Natural killer cell (primary cell): ENCODE results near the gene LLGL1. TPM values are rescaled to one million over a fixed set of nuclear protein-coding genes. Genes with fewer than 3 reads are reported as not detected.

Source experiments
- ATAC-seq, 3 donors: fragments of 150-1000 bp in 2 of 3; fragments of 200-7000 bp in 1 of 3; cut with Tn5 transposase; 1 replicate in 1 of 3; 2 replicates in 2 of 3; pipeline ENCODE4 v1.10.0; 2021; ENCODE audit warnings: mild to moderate bottlenecking in 2 of 3, moderate library complexity in 2 of 3
- DNase-seq, 2 donors: peaks; one replicate each; pipeline versions ENCODE4 v3.0.0 to v3.0.0-alpha.2; 2013 to 2021; ENCODE audit warnings: mixed read lengths in 1 of 2
- H3K27ac ChIP-seq: one replicate; pipeline ENCODE4 v1.5.1; 2013; ENCODE audit warnings: mild to moderate bottlenecking, low read length
- H3K27me3 ChIP-seq: one replicate; pipeline ENCODE4 v1.6.1; 2013; ENCODE audit warnings: low read length; ENCODE audit not compliant: control insufficient read depth, insufficient read depth
- H3K36me3 ChIP-seq: one replicate; pipeline ENCODE4 v1.6.1; 2013; ENCODE audit warnings: low read length; ENCODE audit not compliant: control insufficient read depth, insufficient read depth
- H3K4me1 ChIP-seq: one replicate; pipeline ENCODE4 v1.6.1; 2013; ENCODE audit warnings: low read length; ENCODE audit not compliant: control insufficient read depth, insufficient read depth
- H3K4me3 ChIP-seq: one replicate; pipeline ENCODE4 v1.5.1; 2013; ENCODE audit warnings: low read length
- H3K9me3 ChIP-seq: one replicate; pipeline ENCODE4 v1.6.1; 2013; ENCODE audit warnings: low read length; ENCODE audit not compliant: control insufficient read depth, insufficient read depth
- H3K27ac Mint-ChIP-seq, 2 donors: one replicate each; pipeline ENCODE4 v1.8.0; 2022; ENCODE audit warnings: mild to moderate bottlenecking in 2 of 2, mixed read lengths in 2 of 2, moderate library complexity in 1 of 2
- H3K27me3 Mint-ChIP-seq, 2 donors: one replicate each; pipeline ENCODE4 v1.8.0; 2022; ENCODE audit warnings: low read depth in 2 of 2, mixed read lengths in 2 of 2
- H3K36me3 Mint-ChIP-seq: one replicate; pipeline ENCODE4 v1.8.0; 2022; ENCODE audit warnings: mixed read lengths
- H3K4me1 Mint-ChIP-seq, 2 donors: one replicate each; pipeline ENCODE4 v1.8.0; 2022; ENCODE audit warnings: mixed read lengths in 2 of 2
- H3K4me3 Mint-ChIP-seq: one replicate; pipeline ENCODE4 v1.8.0; 2022; ENCODE audit warnings: mild to moderate bottlenecking, moderate library complexity, mixed read lengths
- H3K9me3 Mint-ChIP-seq, 2 donors: one replicate each; pipeline ENCODE4 v1.8.0; 2022; ENCODE audit warnings: mixed read lengths in 2 of 2
- WGBS: methylation state at CpG from one replicate; pipeline ENCODE4 v1.1.7; 2013; ENCODE audit warnings: missing lambda C conversion rate; ENCODE audit not compliant: insufficient coverage; 5-methylcytosine and 5-hydroxymethylcytosine counted together
- intact Hi-C: fragments of 100-400 bp; cut with micrococcal nuclease; formaldehyde crosslinking; loops from one replicate; pipeline ENCODE4 v1.14.2; 2022
- total RNA-seq, 4 donors: library from RNA; stranded (reverse); fragments of 120-200 nt in 1 of 4; gene quantifications; one replicate each; pipeline versions ENCODE4 v1.2.3 to v1.2.4, GENCODE V29; 2013 to 2022
- TF ChIP-seq, protein P1 (sequence below): fragments of 200-600 bp; IDR thresholded peaks from one replicate; pipeline ENCODE4 v1.8.0; 2022; ENCODE audit warnings: antibody characterized with exemption

The LLGL1 gene
- total RNA-seq, 3 donors from 2014 or later (not counting 1 experiment from before 2014, with no cell fraction given), result 19.7 to 26.2 (median 25.8) TPM

- no peak for ATAC-seq
- Histone ChIP-seq H3K4me3 (no peak overlapping the region), H3K27ac (no peak overlapping the region), H3K9me3 (no peaks in the 10 kb centered on the region), H3K27me3 (no peaks in the 10 kb centered on the region), H3K36me3 (peaks cover 54% of the 10 kb centered on the region), H3K4me1 (peaks cover 24% of the 10 kb centered on the region)
- DNase-seq, result no peak
- Mint-ChIP-seq H3K4me3 (no peak overlapping the region), H3K27me3 (no peaks in the 10 kb centered on the region), H3K9me3 (no peaks in the 10 kb centered on the region), H3K27ac (no peak overlapping the region), H3K4me1 (peaks cover 12 to 17% of the 10 kb centered on the region in 2 donors), H3K36me3 (no peaks in the 10 kb centered on the region)
- 96% methylated on average over 27 of the region's 27 CpGs for WGBS
- intact Hi-C loops, result no loop called here
- TF ChIP-seq, protein P1, sequence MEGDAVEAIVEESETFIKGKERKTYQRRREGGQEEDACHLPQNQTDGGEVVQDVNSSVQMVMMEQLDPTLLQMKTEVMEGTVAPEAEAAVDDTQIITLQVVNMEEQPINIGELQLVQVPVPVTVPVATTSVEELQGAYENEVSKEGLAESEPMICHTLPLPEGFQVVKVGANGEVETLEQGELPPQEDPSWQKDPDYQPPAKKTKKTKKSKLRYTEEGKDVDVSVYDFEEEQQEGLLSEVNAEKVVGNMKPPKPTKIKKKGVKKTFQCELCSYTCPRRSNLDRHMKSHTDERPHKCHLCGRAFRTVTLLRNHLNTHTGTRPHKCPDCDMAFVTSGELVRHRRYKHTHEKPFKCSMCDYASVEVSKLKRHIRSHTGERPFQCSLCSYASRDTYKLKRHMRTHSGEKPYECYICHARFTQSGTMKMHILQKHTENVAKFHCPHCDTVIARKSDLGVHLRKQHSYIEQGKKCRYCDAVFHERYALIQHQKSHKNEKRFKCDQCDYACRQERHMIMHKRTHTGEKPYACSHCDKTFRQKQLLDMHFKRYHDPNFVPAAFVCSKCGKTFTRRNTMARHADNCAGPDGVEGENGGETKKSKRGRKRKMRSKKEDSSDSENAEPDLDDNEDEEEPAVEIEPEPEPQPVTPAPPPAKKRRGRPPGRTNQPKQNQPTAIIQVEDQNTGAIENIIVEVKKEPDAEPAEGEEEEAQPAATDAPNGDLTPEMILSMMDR, result no peak
Observed at GRCh38 chr17:18253947-18254821, 28.7 kb downstream of the LLGL1 start.

GRCh38 chr17:18254888-18255649, 29.6 kb downstream of the LLGL1 start:
- peaks cover 53% of the 10 kb centered on the region for H3K36me3 ChIP-seq
- TF ChIP-seq, protein P1, result no peak
- ATAC-seq (no peak), DNase-seq (no peak)
- no peaks in the 10 kb centered on the region for H3K27me3 Mint-ChIP-seq
- no peaks in the 10 kb centered on the region for H3K36me3 Mint-ChIP-seq
- H3K9me3 Mint-ChIP-seq, result no peaks in the 10 kb centered on the region
- peaks cover 15 to 22% of the 10 kb centered on the region in 2 donors for H3K4me1 Mint-ChIP-seq
- intact Hi-C loops, result loop anchor here (5.0 kb wide), 1 partner anchor 73 kb away; the partner anchor contains the start of gene ALKBH5
- no peaks in the 10 kb centered on the region for H3K9me3 ChIP-seq
- H3K27ac Mint-ChIP-seq, result no peak overlapping the region
- no peak overlapping the region for H3K27ac ChIP-seq
- no peak overlapping the region for H3K4me3 ChIP-seq
- H3K4me3 Mint-ChIP-seq, result peak overlapping the region; percentile 17
- peaks cover 31% of the 10 kb centered on the region for H3K4me1 ChIP-seq
- 94% methylated on average over 7 of the region's 8 CpGs for WGBS
- H3K27me3 ChIP-seq, result no peaks in the 10 kb centered on the region

- intact Hi-C loops, result loop anchor here (5.0 kb wide), 1 partner anchor 74 kb away; the partner anchor contains the start of gene ALKBH5
- no peaks in the 10 kb centered on the region for H3K9me3 ChIP-seq
- H3K36me3 ChIP-seq, result peaks cover 41% of the 10 kb centered on the region
- ATAC-seq, result no peak
- no peaks in the 10 kb centered on the region for H3K27me3 ChIP-seq
- TF ChIP-seq, protein P1, result no peak
- Mint-ChIP-seq H3K27ac (peak overlapping the region in 1 of 2 donors; percentile 96), H3K9me3 (no peaks in the 10 kb centered on the region), H3K4me1 (peaks cover 17 to 25% of the 10 kb centered on the region in 2 donors), H3K27me3 (no peaks in the 10 kb centered on the region), H3K36me3 (no peaks in the 10 kb centered on the region), H3K4me3 (no peak overlapping the region)
- no peak overlapping the region for H3K27ac ChIP-seq
- H3K4me1 ChIP-seq, result peaks cover 39% of the 10 kb centered on the region
- WGBS, result 96% methylated on average over 11 of the region's 11 CpGs
- H3K4me3 ChIP-seq, result no peak overlapping the region
- DNase-seq, result no peak
Observed at GRCh38 chr17:18256351-18256750, 30.9 kb downstream of the LLGL1 start.
